Heart left ventricle (tissue), 16 donors: ENCODE results near the gene FOXB1. TPM values are rescaled to one million over a fixed set of nuclear protein-coding genes. Genes with fewer than 3 reads are reported as not detected.

Experiments
- ATAC-seq, 4 donors: fragments of 200-7000 bp; cut with Tn5 transposase; one replicate each; pipeline ENCODE4 v1.9.1; 2020 to 2022; ENCODE audit warnings: moderate library complexity in 4 of 4, mild to moderate bottlenecking in 3 of 4, moderate number of reproducible peaks in 1 of 4
- DNase-seq, 5 donors: peaks; one replicate each; pipeline ENCODE4 v3.0.0-alpha.2; 2020
- H3K27ac ChIP-seq, 12 donors: fragments of 200-600 bp; sonication (generic) in 4 of 12; one replicate each; pipeline versions ENCODE4 v1.5.0 to v1.8.0; 2016 to 2022; ENCODE audit warnings: mild to moderate bottlenecking in 2 of 12
- H3K27me3 ChIP-seq, 9 donors: fragments of 200-600 bp; sonication (generic) in 2 of 9; one replicate each; pipeline versions ENCODE4 v1.5.1 to v1.8.0; 2016 to 2022; ENCODE audit warnings: mild to moderate bottlenecking in 3 of 9
- H3K36me3 ChIP-seq, 9 donors: fragments of 200-600 bp; sonication (generic) in 2 of 9; one replicate each; pipeline versions ENCODE4 v1.5.0 to v1.8.0; 2018 to 2022; ENCODE audit warnings: mild to moderate bottlenecking in 2 of 9
- H3K4me1 ChIP-seq, 12 donors: fragments of 200-600 bp; sonication (generic) in 4 of 12; one replicate each; pipeline versions ENCODE4 v1.5.0 to v1.8.0; 2016 to 2022; ENCODE audit warnings: mild to moderate bottlenecking in 3 of 12
- H3K4me3 ChIP-seq, 12 donors: fragments of 200-600 bp; sonication (generic) in 4 of 12; one replicate each; pipeline versions ENCODE4 v1.5.0 to v1.8.0; 2017 to 2022; ENCODE audit warnings: mild to moderate bottlenecking in 9 of 12, moderate library complexity in 4 of 12
- H3K9me3 ChIP-seq, 12 donors: fragments of 200-600 bp; sonication (generic) in 4 of 12; one replicate each; pipeline versions ENCODE4 v1.5.0 to v1.8.0; 2016 to 2022; ENCODE audit warnings: mild to moderate bottlenecking in 1 of 12
- CTCF ChIP-seq, 12 donors: fragments of 200-600 bp; sonication (generic) in 4 of 12; IDR thresholded peaks; one replicate each; pipeline versions ENCODE4 v1.5.0 to v1.8.0; 2018 to 2022; ENCODE audit warnings: antibody characterized with exemption in 12 of 12, mild to moderate bottlenecking in 5 of 12
- POLR2A ChIP-seq, 2 donors: fragments of 450-650 bp; IDR thresholded peaks; one replicate each; pipeline ENCODE4 v1.6.1; 2017; ENCODE audit warnings: antibody characterized with exemption in 2 of 2, mild to moderate bottlenecking in 2 of 2, moderate library complexity in 2 of 2
- WGBS, 4 donors: extraction: QIAGEN DNeasy Blood & Tissue Kit in 2 of 4; methylation state at CpG; one replicate each; pipeline versions ENCODE4 v1.1.5 to v1.1.7; 2013 to 2018; 5-methylcytosine and 5-hydroxymethylcytosine counted together
- intact Hi-C, 10 donors: fragments of 100-400 bp; cut with DNase I; formaldehyde crosslinking; loops; one replicate each; pipeline versions ENCODE4 v1.11.1 to v1.14.2; 2022
- polyA plus RNA-seq, 2 donors: library from polyadenylated mRNA; stranded (reverse); fragments of 200-250 nt; gene quantifications; one replicate each; pipeline ENCODE4 v1.2.3, GENCODE V29; 2013
- total RNA-seq, 9 donors: library from RNA; depleted of rRNA in 2 of 9; stranded (reverse); fragments of >200 nt in 2 of 9; fragmentation: NEBNext Ultra II Directional in 3 of 9; extraction: Animal tissue kit (Norgen Biotek cat#: 25700) in 3 of 9; gene quantifications; one replicate each; pipeline versions ENCODE4 v1.1.0 to v1.2.4, GENCODE V29; 2016 to 2023
- donor health status: ischemic (EF 13 %, LVEDD 7.1; RV severe dilation, severe dysfunction).
- donor health status: healthy with polysubstance abuse.
- donor health status: DM: no; HTN: yes; CAD: no.
- donor health status: DM: no; HTN: no; CAD: no.
- donor health status: ischemic (EF 25% LVEDD 6.9; RV normal size, moderate dysfunction).
- donor health status: ischemic (EF 25% LVEDD 5.7; RV mildly dilated, moderate dysfunction).
- donor health status: healthy.
- donor health status: DM: yes; HTN: yes; CAD: no.
- donor health status: ischemic (EF 35%, LVEDD 5.7; RV mildly dilated, moderate dysfunction).
- donor health status: nonischemic (EF 11% LVEDD 7.7; RV severe dilation, severe dysfunction).
- donor health status: DM: yes; HTN: yes; CAD: no.
- donor health status: PGD.
- donor health status: ischemic (EF 29% LVEDD 5.4; RV normal size, mild dysfunction).
- donor health status: nonischemic (EF 23%, LVEDD 6.1; RV moderate dilation, normal function).

FOXB1 gene
- total and polyA plus RNA-seq, 11 donors, result not detected

- intact Hi-C loops, result no loop called here
- Histone ChIP-seq H3K4me1 (peaks cover 0 to 20% (median 5%) of the 10 kb centered on the region in 12 donors), H3K27ac (no peak overlapping the region), H3K4me3 (peak overlapping the region in 6 of 12 donors; percentile 13 to 30 (median 18)), H3K9me3 (no peaks in the 10 kb centered on the region), H3K27me3 (peaks cover 88 to 100% (median 100%) of the 10 kb centered on the region in 9 donors), H3K36me3 (no peaks in the 10 kb centered on the region)
- no peak for TF ChIP-seq CTCF (IDR thresholded peaks at IDR 0.05)
- no peak for TF ChIP-seq POLR2A (IDR thresholded peaks at IDR 0.05)
- ATAC-seq (no peak), DNase-seq (no peak)
- 1 to 4% (median 3%) methylated on average over 19 to 36 of the region's 36 CpGs for WGBS, 4 donors
Observed at GRCh38 chr15:59997070-59997701, 6.9 kb upstream of the FOXB1 start.

GRCh38 chr15:59998305-59998949 is 5.7 kb upstream of the FOXB1 start:
- intact Hi-C loops, result no loop called here
- Histone ChIP-seq H3K27me3 (peaks cover 82 to 100% (median 100%) of the 10 kb centered on the region in 9 donors), H3K27ac (no peak overlapping the region), H3K4me1 (peaks cover 0 to 20% (median 5%) of the 10 kb centered on the region in 12 donors), H3K4me3 (no peak overlapping the region), H3K9me3 (no peaks in the 10 kb centered on the region), H3K36me3 (no peaks in the 10 kb centered on the region)
- DNase-seq, result no peak
- WGBS, 4 donors, result 7 to 15% (median 10%) methylated on average over 8 of the region's 8 CpGs
- ATAC-seq, result no peak
- TF ChIP-seq CTCF (IDR thresholded peaks at IDR 0.05) (no peak), POLR2A (IDR thresholded peaks at IDR 0.05) (no peak)

- intact Hi-C loops, result no loop called here
- H3K27me3 ChIP-seq, result peaks cover 79 to 100% (median 100%) of the 10 kb centered on the region in 9 donors
- H3K4me1 ChIP-seq, result peaks cover 0 to 26% (median 8%) of the 10 kb centered on the region in 12 donors
- WGBS, 4 donors, result 5 to 9% (median 7%) methylated on average over 6 of the region's 6 CpGs
- H3K4me3 ChIP-seq, result no peak overlapping the region
- no peak overlapping the region for H3K27ac ChIP-seq
- no peak for TF ChIP-seq CTCF (IDR thresholded peaks at IDR 0.05)
- no peak for TF ChIP-seq POLR2A (IDR thresholded peaks at IDR 0.05)
- DNase-seq (no peak), ATAC-seq (no peak)
- no peaks in the 10 kb centered on the region for H3K9me3 ChIP-seq
- H3K36me3 ChIP-seq, result no peaks in the 10 kb centered on the region
Observed at GRCh38 chr15:59998950-59999611, 5.0 kb upstream of the FOXB1 start.

GRCh38 chr15:59999612-60000112 is 4.4 kb upstream of the FOXB1 start:
- 2 to 8% (median 4%) methylated on average over 11 to 28 of the region's 28 CpGs for WGBS, 4 donors
- peaks cover 78 to 100% (median 100%) of the 10 kb centered on the region in 9 donors for H3K27me3 ChIP-seq
- no peak for TF ChIP-seq POLR2A (IDR thresholded peaks at IDR 0.05)
- TF ChIP-seq CTCF (IDR thresholded peaks at IDR 0.05), result no peak
- ATAC-seq (no peak), DNase-seq (no peak)
- no peaks in the 10 kb centered on the region for H3K36me3 ChIP-seq
- no peak overlapping the region for H3K27ac ChIP-seq
- H3K4me1 ChIP-seq, result peaks cover 0 to 32% (median 13%) of the 10 kb centered on the region in 12 donors
- no peak overlapping the region for H3K4me3 ChIP-seq
- intact Hi-C loops, result no loop called here
- H3K9me3 ChIP-seq, result no peaks in the 10 kb centered on the region
